BLaER1 (cell line): ENCODE results near the gene CYP4F22.

Source experiments
- H3K27ac ChIP-seq: shearing (Covaris generic); formaldehyde crosslinking; 2 replicates; pipeline ENCODE4 v1.8.1; 2022
- H3K27me3 ChIP-seq: shearing (Covaris generic); formaldehyde crosslinking; 2 replicates; pipeline ENCODE4 v1.8.1; 2022
- H3K36me3 ChIP-seq: shearing (Covaris generic); formaldehyde crosslinking; 2 replicates; pipeline ENCODE4 v1.8.1; 2022
- H3K4me1 ChIP-seq: shearing (Covaris generic); formaldehyde crosslinking; 2 replicates; pipeline ENCODE4 v1.8.1; 2022
- H3K4me2 ChIP-seq: shearing (Covaris generic); formaldehyde crosslinking; 2 replicates; pipeline ENCODE4 v1.8.1; 2022
- H3K4me3 ChIP-seq: shearing (Covaris generic); formaldehyde crosslinking; 2 replicates; pipeline ENCODE4 v1.8.1; 2022
- H3K9ac ChIP-seq: shearing (Covaris generic); formaldehyde crosslinking; 2 replicates; pipeline ENCODE4 v1.8.1; 2022
- H3K9me3 ChIP-seq: shearing (Covaris generic); formaldehyde crosslinking; 2 replicates; pipeline ENCODE4 v1.8.1; 2022
- H4K20me1 ChIP-seq: shearing (Covaris generic); formaldehyde crosslinking; 2 replicates; pipeline ENCODE4 v1.8.1; 2022
- Cebpa-rat ChIP-seq: shearing (Covaris generic); IDR thresholded peaks from 2 replicates; pipeline ENCODE4 v1.8.1; 2022

The CYP4F22 gene

DNA sequence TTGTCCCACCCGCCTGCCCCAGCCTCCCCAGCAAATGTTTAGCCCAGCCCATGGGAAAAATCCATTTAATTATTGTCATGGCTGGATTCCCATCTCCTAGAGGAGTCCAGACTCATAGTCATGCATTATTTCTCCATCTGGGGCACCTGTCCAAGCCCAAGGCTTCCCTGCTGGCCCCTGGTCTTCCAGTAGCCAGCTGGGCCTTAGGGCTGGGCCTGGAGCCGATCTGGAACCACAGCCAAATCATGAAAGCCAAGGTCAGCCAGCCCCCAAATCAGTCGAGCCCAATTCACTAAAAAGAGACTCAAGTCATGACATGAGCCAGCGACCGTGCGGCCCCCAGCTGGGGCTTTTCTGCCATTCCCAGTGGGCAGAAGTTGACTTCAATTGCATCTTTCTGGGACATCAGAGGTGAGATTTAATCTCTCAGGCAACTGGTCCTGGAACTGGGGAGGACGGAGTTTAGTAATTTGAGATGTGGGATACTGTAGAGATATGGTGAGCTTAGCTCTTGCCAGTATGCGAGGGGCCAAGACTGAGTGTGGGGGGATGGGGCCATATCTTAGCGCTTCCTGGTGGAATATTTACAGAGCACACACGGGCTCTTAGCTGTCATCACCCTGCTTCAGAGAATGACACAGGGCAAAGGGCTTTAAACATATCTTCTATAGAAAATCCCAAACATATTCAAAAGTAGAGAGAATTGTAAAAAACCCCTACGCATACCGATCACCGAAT lies 19.7 kb upstream of the CYP4F22 start:
- no peaks in the 10 kb centered on the region for H4K20me1 ChIP-seq
- H3K9me3 ChIP-seq, result peaks cover 6% of the 10 kb centered on the region
- no peaks in the 10 kb centered on the region for H3K36me3 ChIP-seq
- no peak overlapping the region for H3K4me3 ChIP-seq
- TF ChIP-seq Cebpa-rat, result no peak
- no peak overlapping the region for H3K4me2 ChIP-seq
- H3K4me1 ChIP-seq, result no peaks in the 10 kb centered on the region
- H3K27ac ChIP-seq, result no peak overlapping the region
- H3K27me3 ChIP-seq, result no peaks in the 10 kb centered on the region
- no peak overlapping the region for H3K9ac ChIP-seq

- no peaks in the 10 kb centered on the region for H3K4me1 ChIP-seq
These were observed 13.2 kb upstream of the CYP4F22 start for GRCh38 chr19:15495151-15495550.

DNA sequence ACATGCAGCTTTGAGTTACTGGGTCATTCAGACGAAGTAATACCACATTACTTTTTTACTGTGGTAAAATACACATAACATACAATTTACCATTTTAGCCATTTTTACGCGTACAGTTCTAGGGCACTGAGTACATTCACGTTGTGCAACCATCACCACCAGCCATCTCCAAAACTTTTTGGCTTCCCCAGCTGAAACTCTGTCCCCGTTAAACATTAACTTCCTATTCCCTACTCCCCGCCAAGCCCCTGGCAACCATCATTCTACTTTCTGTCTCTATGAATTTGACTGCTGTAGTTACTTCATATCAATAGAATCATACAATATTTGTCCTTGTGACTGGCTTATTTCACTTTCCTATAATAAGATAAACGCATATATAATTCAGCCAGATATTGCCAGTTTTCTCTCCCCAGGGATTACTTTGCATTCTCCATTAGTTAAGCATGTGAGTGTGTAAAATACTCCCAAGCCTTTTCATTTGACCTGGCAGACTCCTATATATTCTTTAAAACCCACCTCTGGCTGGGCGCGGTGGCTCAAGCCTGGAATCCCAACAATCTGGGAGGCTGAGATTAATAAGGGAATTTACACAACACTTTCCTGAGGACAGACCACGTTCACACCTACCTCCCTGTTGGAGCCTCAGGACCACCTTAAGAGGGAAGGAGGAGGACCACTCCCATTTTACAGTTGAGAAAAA lies 10.0 kb upstream of the CYP4F22 start:
- no peak overlapping the region for H3K27ac ChIP-seq
- no peak overlapping the region for H3K4me2 ChIP-seq
- no peaks in the 10 kb centered on the region for H4K20me1 ChIP-seq
- no peak for TF ChIP-seq Cebpa-rat
- H3K4me3 ChIP-seq, result no peak overlapping the region
- no peaks in the 10 kb centered on the region for H3K36me3 ChIP-seq
- no peaks in the 10 kb centered on the region; the same call in 1 of the 2 replicates for H3K9me3 ChIP-seq
- peaks cover 11% of the 10 kb centered on the region; the same call in 1 of the 2 replicates for H3K4me1 ChIP-seq
- no peak overlapping the region for H3K9ac ChIP-seq
- H3K27me3 ChIP-seq, result no peaks in the 10 kb centered on the region

More at GRCh38 chr19:15495151-15495550, 13.2 kb upstream of the CYP4F22 start:
- H4K20me1 ChIP-seq, result no peaks in the 10 kb centered on the region
- no peak overlapping the region for H3K4me2 ChIP-seq
- H3K9me3 ChIP-seq, result no peaks in the 10 kb centered on the region; the same call in 1 of the 2 replicates
- no peaks in the 10 kb centered on the region for H3K27me3 ChIP-seq
- no peak for TF ChIP-seq Cebpa-rat
- H3K9ac ChIP-seq, result no peak overlapping the region
- H3K27ac ChIP-seq, result no peak overlapping the region
- H3K36me3 ChIP-seq, result no peaks in the 10 kb centered on the region
- H3K4me3 ChIP-seq, result no peak overlapping the region

DNA sequence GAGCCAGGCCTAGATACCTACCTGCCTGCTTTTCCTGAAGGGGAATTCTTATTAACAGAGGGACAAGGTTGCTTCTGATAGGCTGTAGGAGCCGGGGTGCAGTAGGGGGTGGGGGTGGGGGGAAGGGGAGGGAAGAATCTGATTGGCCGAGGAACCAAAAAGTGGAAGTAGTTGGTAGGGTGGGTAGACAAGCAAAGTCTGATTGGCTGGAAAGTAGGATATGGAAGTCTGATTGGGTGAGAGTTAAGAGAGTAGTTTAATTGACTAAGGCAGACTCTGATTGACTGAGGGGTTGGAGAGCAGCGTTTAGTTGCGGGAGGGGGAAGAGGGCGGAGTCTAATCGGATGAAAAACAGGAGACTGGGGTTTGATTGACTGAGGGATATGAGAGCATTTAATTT lies 9.4 kb upstream of the CYP4F22 start:
- TF ChIP-seq Cebpa-rat, result no peak
- H3K9ac ChIP-seq, result no peak overlapping the region
- no peak overlapping the region for H3K4me2 ChIP-seq
- no peak overlapping the region for H3K27ac ChIP-seq
- no peaks in the 10 kb centered on the region for H4K20me1 ChIP-seq
- H3K4me3 ChIP-seq, result no peak overlapping the region
- H3K36me3 ChIP-seq, result no peaks in the 10 kb centered on the region
- no peaks in the 10 kb centered on the region for H3K27me3 ChIP-seq
- peaks cover 11% of the 10 kb centered on the region; the same call in 1 of the 2 replicates for H3K4me1 ChIP-seq
- H3K9me3 ChIP-seq, result no peaks in the 10 kb centered on the region; the same call in 1 of the 2 replicates

GRCh38 chr19:15501596-15501995 lies 6.7 kb upstream of the CYP4F22 start:
- no peak overlapping the region for H3K4me3 ChIP-seq
- H3K27ac ChIP-seq, result no peak overlapping the region
- no peak overlapping the region for H3K9ac ChIP-seq
- H3K9me3 ChIP-seq, result no peaks in the 10 kb centered on the region; the same call in 1 of the 2 replicates
- peaks cover 11% of the 10 kb centered on the region; the same call in 1 of the 2 replicates for H3K4me1 ChIP-seq
- no peak for TF ChIP-seq Cebpa-rat
- H3K27me3 ChIP-seq, result no peaks in the 10 kb centered on the region
- H4K20me1 ChIP-seq, result no peaks in the 10 kb centered on the region
- H3K4me2 ChIP-seq, result no peak overlapping the region
- H3K36me3 ChIP-seq, result no peaks in the 10 kb centered on the region

- peaks cover 4% of the 10 kb centered on the region for H3K27me3 ChIP-seq
- no peak overlapping the region for H3K4me2 ChIP-seq
- H3K9ac ChIP-seq, result no peak overlapping the region
- TF ChIP-seq Cebpa-rat, result no peak
- H3K9me3 ChIP-seq, result no peaks in the 10 kb centered on the region; the same call in 1 of the 2 replicates
- no peak overlapping the region for H3K27ac ChIP-seq
- no peak overlapping the region for H3K4me3 ChIP-seq
- peaks cover 11% of the 10 kb centered on the region; the same call in 1 of the 2 replicates for H3K4me1 ChIP-seq
- no peaks in the 10 kb centered on the region for H4K20me1 ChIP-seq
- no peaks in the 10 kb centered on the region for H3K36me3 ChIP-seq
These were observed 6.1 kb upstream of the CYP4F22 start for GRCh38 chr19:15502264-15502663.

GRCh38 chr19:15506074-15506571 lies 2.2 kb upstream of the CYP4F22 start:
- Histone ChIP-seq H3K9ac (no peak overlapping the region), H3K4me3 (no peak overlapping the region), H3K27ac (no peak overlapping the region), H3K27me3 (peaks cover 32% of the 10 kb centered on the region), H4K20me1 (no peaks in the 10 kb centered on the region), H3K4me1 (peaks cover 11% of the 10 kb centered on the region; the same call in 1 of the 2 replicates), H3K4me2 (no peak overlapping the region), H3K9me3 (no peaks in the 10 kb centered on the region), H3K36me3 (no peaks in the 10 kb centered on the region)
- TF ChIP-seq Cebpa-rat, result no peak

GRCh38 chr19:15507068-15508034 lies 974 bp upstream of the CYP4F22 start:
- Histone ChIP-seq H3K4me1 (peaks cover under 1% of the 10 kb centered on the region; the same call in 1 of the 2 replicates), H4K20me1 (no peaks in the 10 kb centered on the region), H3K9me3 (no peaks in the 10 kb centered on the region), H3K9ac (no peak overlapping the region), H3K27me3 (peaks cover 32% of the 10 kb centered on the region), H3K4me3 (no peak overlapping the region), H3K4me2 (no peak overlapping the region), H3K36me3 (no peaks in the 10 kb centered on the region), H3K27ac (no peak overlapping the region)
- TF ChIP-seq Cebpa-rat, result no peak
